Testis (tissue), 3 donors: Measurements from ENCODE around the gene KCNA5. TPM values are rescaled to one million over a fixed set of nuclear protein-coding genes. Genes with fewer than 3 reads are reported as not detected.

Source experiments
- DNase-seq: peaks from one replicate; pipeline ENCODE4 v3.0.0-alpha.2; 2019
- H3K27ac ChIP-seq, 2 donors: fragments of 200-600 bp; sonication (generic); one replicate each; pipeline ENCODE4 v1.5.1; 2019
- H3K27me3 ChIP-seq: fragments of 200-600 bp; sonication (generic); one replicate; pipeline ENCODE4 v1.5.1; 2019
- H3K36me3 ChIP-seq: fragments of 200-600 bp; sonication (generic); one replicate; pipeline ENCODE4 v1.5.1; 2017; ENCODE audit warnings: low read depth; ENCODE audit errors: missing control alignments
- H3K4me1 ChIP-seq: fragments of 200-600 bp; sonication (generic); one replicate; pipeline ENCODE4 v1.5.1; 2019
- H3K4me3 ChIP-seq, 2 donors: fragments of 200-600 bp; sonication (generic); one replicate each; pipeline ENCODE4 v1.5.1; 2017 to 2019
- H3K9me3 ChIP-seq: fragments of 200-600 bp; sonication (generic); one replicate; pipeline ENCODE4 v1.5.1; 2017
- CTCF ChIP-seq, 3 experiments: fragments of 450-650 bp in 2 of 3; fragments of 200-600 bp in 1 of 3; sonication (generic) in 1 of 3; IDR thresholded peaks; one replicate each; pipeline ENCODE4 v1.5.1; 2016 to 2019; ENCODE audit warnings: antibody characterized with exemption in 3 of 3, mild to moderate bottlenecking in 2 of 3, moderate library complexity in 1 of 3
- POLR2A ChIP-seq: fragments of 450-650 bp; IDR thresholded peaks from one replicate; pipeline ENCODE4 v1.6.1; 2017; ENCODE audit warnings: antibody characterized with exemption, mild to moderate bottlenecking, moderate library complexity
- WGBS, 2 donors: methylation state at CpG; one replicate each; pipeline ENCODE4 v1.1.5; 2018; 5-methylcytosine and 5-hydroxymethylcytosine counted together
- intact Hi-C: fragments of 100-400 bp; cut with DNase I; formaldehyde crosslinking; loops from one replicate; pipeline ENCODE4 v1.15.1; 2023; ENCODE audit warnings: low total_unique reads
- polyA plus RNA-seq: library from polyadenylated mRNA; stranded (reverse); fragments of 350-450 nt; fragmentation: Illumina TruSeq; extraction: RNeasy Lipid Tissue Mini Kit (QIAGEN cat#74804); gene quantifications from one replicate; pipeline ENCODE4 v1.2.3, GENCODE V29; 2014; ENCODE audit warnings: low read depth, low replicate concordance; ENCODE audit not compliant: insufficient read depth
- total RNA-seq, 2 donors: library from RNA; depleted of rRNA; stranded (reverse); fragments of >200 nt; gene quantifications; one replicate each; pipeline ENCODE4 v1.2.3, GENCODE V29; 2016

The KCNA5 gene
- total and polyA plus RNA-seq, 3 donors from 2014 or later = 0.25 to 0.94 (median 0.79) TPM

- 86 to 87% methylated on average over 3 of the region's 3 CpGs for WGBS, 2 donors
- H3K36me3 ChIP-seq = no peaks in the 10 kb centered on the region
- H3K4me3 ChIP-seq = no peak overlapping the region
- no peaks in the 10 kb centered on the region for H3K4me1 ChIP-seq
- H3K27me3 ChIP-seq = no peaks in the 10 kb centered on the region
- no peak for DNase-seq
- no peaks in the 10 kb centered on the region for H3K9me3 ChIP-seq
- TF ChIP-seq POLR2A (no peak), CTCF (IDR thresholded peaks at IDR 0.05) (no peak)
- no peak overlapping the region for H3K27ac ChIP-seq
- intact Hi-C loops = loop anchor here (5.0 kb wide), 1 partner anchor 143 kb away; no protein-coding TSS in a partner anchor
These were observed 43.5 kb upstream of the KCNA5 start for GRCh38 chr12:5000204-5000603.

GRCh38 chr12:5000658-5001385 is 42.9 kb upstream of the KCNA5 start:
- WGBS, 2 donors = 62 to 76% methylated on average over 7 to 8 of the region's 8 CpGs
- H3K36me3 ChIP-seq = no peaks in the 10 kb centered on the region
- TF ChIP-seq POLR2A = no peak
- no peak for TF ChIP-seq CTCF (IDR thresholded peaks at IDR 0.05)
- no peaks in the 10 kb centered on the region for H3K4me1 ChIP-seq
- H3K27ac ChIP-seq = no peak overlapping the region
- DNase-seq = no peak
- H3K9me3 ChIP-seq = no peaks in the 10 kb centered on the region
- H3K4me3 ChIP-seq = no peak overlapping the region
- no peaks in the 10 kb centered on the region for H3K27me3 ChIP-seq
- intact Hi-C loops = loop anchor here (5.0 kb wide), 1 partner anchor 144 kb away; no protein-coding TSS in a partner anchor

- no peaks in the 10 kb centered on the region for H3K36me3 ChIP-seq
- 40 to 63% methylated on average over 9 of the region's 9 CpGs for WGBS, 2 donors
- DNase-seq = peak; percentile 75
- TF ChIP-seq CTCF (IDR thresholded peaks at IDR 0.05) (peak; percentile 56 to 88 (median 73)), POLR2A (no peak)
- no peak overlapping the region for H3K4me3 ChIP-seq
- H3K27me3 ChIP-seq = no peaks in the 10 kb centered on the region
- no peak overlapping the region for H3K27ac ChIP-seq
- H3K4me1 ChIP-seq = no peaks in the 10 kb centered on the region
- intact Hi-C loops = loop anchor here (5.0 kb wide), 1 partner anchor 146 kb away; no protein-coding TSS in a partner anchor
- no peaks in the 10 kb centered on the region for H3K9me3 ChIP-seq
These were observed 40.5 kb upstream of the KCNA5 start for GRCh38 chr12:5003025-5003666.

GRCh38 chr12:5008661-5009060 is 35.0 kb upstream of the KCNA5 start:
- Histone ChIP-seq H3K4me3 (no peak overlapping the region), H3K9me3 (no peaks in the 10 kb centered on the region), H3K36me3 (no peaks in the 10 kb centered on the region), H3K27ac (no peak overlapping the region), H3K27me3 (no peaks in the 10 kb centered on the region), H3K4me1 (no peaks in the 10 kb centered on the region)
- TF ChIP-seq POLR2A = no peak
- no peak for TF ChIP-seq CTCF (IDR thresholded peaks at IDR 0.05)
- WGBS, 2 donors = 84 to 88% methylated on average over 3 of the region's 3 CpGs
- DNase-seq = no peak
- intact Hi-C loops = no loop called here
